Stimulated activated CD8-positive, alpha-beta memory T cell treated with anti-CD3 and anti-CD28 coated beads, Interleukin-7, amount 100 ng/mL, for 1 hour (primary cell): ENCODE data around the gene CPSF4L.

Experiments
- DNase-seq, 2 donors: peaks; one replicate each; pipeline ENCODE4 v3.0.0-alpha.2; 2020; ENCODE audit warnings: low read depth in 2 of 2

Gene CPSF4L

GRCh38 chr17:73289549-73290254, 28.0 kb upstream of the CPSF4L start:
- no peak for DNase-seq

- DNase-seq: no peak
Measured at GRCh38 chr17:73288534-73289302, 27.0 kb upstream of the CPSF4L start.

- no peak for DNase-seq
Measured at GRCh38 chr17:73286863-73287296, 25.2 kb upstream of the CPSF4L start.

GRCh38 chr17:73285916-73286862, 24.5 kb upstream of the CPSF4L start:
- no peak for DNase-seq

- no peak for DNase-seq
Measured at GRCh38 chr17:73285603-73285908, 23.9 kb upstream of the CPSF4L start.

GRCh38 chr17:73284906-73285602, 23.4 kb upstream of the CPSF4L start:
- no peak for DNase-seq

- no peak for DNase-seq
Measured at GRCh38 chr17:73284354-73284753, 22.7 kb upstream of the CPSF4L start.

GRCh38 chr17:73283841-73284282, 22.2 kb upstream of the CPSF4L start:
- DNase-seq: no peak

GRCh38 chr17:73283250-73283649, 21.6 kb upstream of the CPSF4L start:
- DNase-seq: no peak

GRCh38 chr17:73282629-73283028, 20.9 kb upstream of the CPSF4L start:
- DNase-seq: no peak

- DNase-seq: no peak
Measured at GRCh38 chr17:73281928-73282327, 20.2 kb upstream of the CPSF4L start.

- no peak for DNase-seq
Measured at GRCh38 chr17:73280191-73280590, 18.5 kb upstream of the CPSF4L start.

- no peak for DNase-seq
Measured at GRCh38 chr17:73279704-73280103, 18.0 kb upstream of the CPSF4L start.

- DNase-seq: no peak
Measured at GRCh38 chr17:73278465-73279453, 17.1 kb upstream of the CPSF4L start.

GRCh38 chr17:73278049-73278464, 16.4 kb upstream of the CPSF4L start:
- DNase-seq: no peak

- DNase-seq: no peak
Measured at GRCh38 chr17:73274490-73274889, 12.8 kb upstream of the CPSF4L start.

GRCh38 chr17:73272906-73273218, 11.2 kb upstream of the CPSF4L start:
- DNase-seq: no peak

- no peak for DNase-seq
Measured at GRCh38 chr17:73271072-73271471, 9.4 kb upstream of the CPSF4L start.

- DNase-seq: no peak
Measured at GRCh38 chr17:73269791-73270190, 8.1 kb upstream of the CPSF4L start.

- DNase-seq: no peak
Measured at GRCh38 chr17:73269329-73269615, 7.6 kb upstream of the CPSF4L start.
